ENCODE measurements around the gene BICDL1.
A peak's percentile ranks its signal among the peaks of the same experiment; 100 is the strongest.

The BICDL1 gene

GRCh38 chr12:120081641-120082040 lies 92.6 kb downstream of the BICDL1 start:
- no peak for DNase-seq (ENCODE audit: low spot score)

- no peak for DNase-seq (ENCODE audit: low spot score)
These were observed 97.0 kb downstream of the BICDL1 start for GRCh38 chr12:120085920-120086645.

- peak; percentile 100 for DNase-seq (ENCODE audit: low spot score)
These were observed 98.0 kb downstream of the BICDL1 start for GRCh38 chr12:120086801-120087621.

- no peak for DNase-seq (ENCODE audit: low spot score)
These were observed 100.1 kb downstream of the BICDL1 start for GRCh38 chr12:120089105-120089504.

GRCh38 chr12:120089796-120090195 lies 100.8 kb downstream of the BICDL1 start:
- no peak for DNase-seq (ENCODE audit: low spot score)

- DNase-seq (ENCODE audit: low spot score) = no peak
These were observed 101.2 kb downstream of the BICDL1 start for GRCh38 chr12:120090206-120090605.

- no peak for DNase-seq (ENCODE audit: low spot score)
These were observed 101.7 kb downstream of the BICDL1 start for GRCh38 chr12:120090626-120091295.

- no peak for DNase-seq (ENCODE audit: low spot score)
These were observed 102.5 kb downstream of the BICDL1 start for GRCh38 chr12:120091371-120092090.

- DNase-seq (ENCODE audit: low spot score) = no peak
These were observed 103.7 kb downstream of the BICDL1 start for GRCh38 chr12:120092551-120093335.

- DNase-seq (ENCODE audit: low spot score) = no peak
These were observed 104.2 kb downstream of the BICDL1 start for GRCh38 chr12:120093336-120093591.

- no peak for DNase-seq (ENCODE audit: low spot score)
These were observed 104.7 kb downstream of the BICDL1 start for GRCh38 chr12:120093592-120094355.

- DNase-seq (ENCODE audit: low spot score) = peak; percentile 59
These were observed 105.4 kb downstream of the BICDL1 start for GRCh38 chr12:120094485-120094884.

- no peak for DNase-seq (ENCODE audit: low spot score)
These were observed 106.3 kb downstream of the BICDL1 start for GRCh38 chr12:120095331-120095730.

- no peak for DNase-seq (ENCODE audit: low spot score)
These were observed 106.7 kb downstream of the BICDL1 start for GRCh38 chr12:120095736-120096135.

- DNase-seq (ENCODE audit: low spot score) = no peak
These were observed 107.7 kb downstream of the BICDL1 start for GRCh38 chr12:120096671-120097202.

GRCh38 chr12:120098756-120099470 lies 109.9 kb downstream of the BICDL1 start:
- DNase-seq (ENCODE audit: low spot score) = no peak

GRCh38 chr12:120099738-120100137 lies 110.7 kb downstream of the BICDL1 start:
- no peak for DNase-seq (ENCODE audit: low spot score)

GRCh38 chr12:120100630-120101029 lies 111.6 kb downstream of the BICDL1 start:
- DNase-seq (ENCODE audit: low spot score) = peak; percentile 90

- no peak for DNase-seq (ENCODE audit: low spot score)
These were observed 112.1 kb downstream of the BICDL1 start for GRCh38 chr12:120101182-120101581.

- DNase-seq (ENCODE audit: low spot score) = no peak
These were observed 112.6 kb downstream of the BICDL1 start for GRCh38 chr12:120101617-120102016.

Measured in Ammon's horn (tissue), 1 donor.